K562 (cell line): Measurements from ENCODE around the gene KRT77. TPM values are rescaled to one million over a fixed set of nuclear protein-coding genes. Genes with fewer than 3 reads are reported as not detected.
A peak's percentile ranks its signal among the peaks of the same experiment; 100 is the strongest.

Experiments used
- BCL6 ChIP-seq: fragments of 250-450 bp; sonication (Bioruptor Pico); IDR thresholded peaks from 2 replicates; pipeline ENCODE4 v1.4.0; 2020
- DACH1 ChIP-seq: fragments of 450-650 bp; IDR thresholded peaks from 2 replicates; pipeline ENCODE4 v1.6.1; 2018; ENCODE audit not compliant: partially characterized antibody
- EP300 ChIP-seq: IDR thresholded peaks from 2 replicates; pipeline ENCODE4 v1.6.1; 2012; ENCODE audit warnings: low read length, improper control_type of control experiment
- ETV1 ChIP-seq: fragments of 450-650 bp; conservative IDR thresholded peaks from 2 replicates; pipeline ENCODE4 v1.6.1; 2016; ENCODE audit warnings: missing genetic modification characterization, control low read depth, low read depth, missing compliant biosample characterization
- FOXA1 ChIP-seq: fragments of 450-650 bp; IDR thresholded peaks from 2 replicates; pipeline ENCODE4 v1.6.1; 2016; ENCODE audit warnings: mild to moderate bottlenecking, borderline replicate concordance
- KAT7 ChIP-seq: sonication (generic); formaldehyde crosslinking; IDR thresholded peaks from 2 replicates; pipeline ENCODE4 v1.8.0; 2022; ENCODE audit warnings: missing genetic modification reagents, mild to moderate bottlenecking, borderline replicate concordance
- MAFK ChIP-seq: IDR thresholded peaks from 2 replicates; pipeline ENCODE4 v1.6.1; 2011; ENCODE audit warnings: low read length, improper control_type of control experiment
- MTA3 ChIP-seq: fragments of 450-650 bp; formaldehyde crosslinking; IDR thresholded peaks from 2 replicates; pipeline ENCODE4 v1.6.1; 2017; ENCODE audit warnings: mild to moderate bottlenecking, borderline replicate concordance
- NCOR1 ChIP-seq: fragments of 450-650 bp; IDR thresholded peaks from 2 replicates; pipeline ENCODE4 v1.6.1; 2016; ENCODE audit warnings: mild to moderate bottlenecking, moderate library complexity
- NFE2 ChIP-seq: IDR thresholded peaks from 2 replicates; pipeline ENCODE4 v1.6.1; 2014; ENCODE audit warnings: antibody characterized with exemption, low read depth
- PHB ChIP-seq: fragments of 250-450 bp; sonication (Bioruptor Pico); IDR thresholded peaks from 2 replicates; pipeline ENCODE4 v1.5.0; 2021
- SETDB1 ChIP-seq: IDR thresholded peaks from one replicate; pipeline ENCODE4 v1.6.1; 2012; ENCODE audit warnings: low read length, control low read depth, inconsistent platforms
- SMC3 ChIP-seq: conservative IDR thresholded peaks from 2 replicates; pipeline ENCODE4 v1.6.1; 2011; ENCODE audit warnings: low read depth, low read length, improper control_type of control experiment; ENCODE audit not compliant: insufficient read depth
- SNIP1 ChIP-seq: fragments of 450-650 bp; IDR thresholded peaks from 2 replicates; pipeline ENCODE4 v1.7.1; 2017; ENCODE audit warnings: low read depth, mild to moderate bottlenecking
- SRF ChIP-seq, 2 experiments: fragments of 250-450, 450-650 bp in 1 of 2; sonication (Bioruptor Pico) in 1 of 2; sonication (generic) in 1 of 2; formaldehyde crosslinking; IDR thresholded peaks; 2 replicates each; pipeline versions ENCODE4 v1.5.0 to v1.5.1; 2020 to 2022; ENCODE audit warnings: mild to moderate bottlenecking in 1 of 2, missing genetic modification reagents in 1 of 2
- STAT5B ChIP-seq: fragments of 250-450 bp; sonication (Bioruptor Pico); IDR thresholded peaks from 2 replicates; pipeline ENCODE4 v1.8.0; 2021; ENCODE audit warnings: mild to moderate bottlenecking, inconsistent platforms
- ZNF282 ChIP-seq: sonication (generic); formaldehyde crosslinking; IDR thresholded peaks from 2 replicates; pipeline ENCODE4 v1.8.1; 2023; ENCODE audit warnings: missing genetic modification reagents
- ZNF384 ChIP-seq: IDR thresholded peaks from 2 replicates; pipeline ENCODE4 v1.6.1; 2012; ENCODE audit warnings: low read depth, low read length, improper control_type of control experiment
- polyA plus RNA-seq, 8 experiments: library from polyadenylated mRNA; depleted of rRNA in 4 of 8; stranded (reverse) in 5 of 8; unstranded in 3 of 8; fragments of >200 nt; fragmentation: Nextera tagmentation in 2 of 8; fragmentation: Illumina TruSeq in 1 of 8; extraction: Ambion mirVana in 2 of 8; extraction: Trizol in 1 of 8; gene quantifications; 2 replicates each; pipeline versions ENCODE4 v1.2.1 to v1.2.3, GENCODE V29; 2011 to 2014; ENCODE audit warnings: inconsistent platforms in 1 of 8, missing spikeins in 1 of 8
- total RNA-seq, 7 experiments: library from RNA; depleted of rRNA in 6 of 7; stranded (reverse); fragments of >200 nt in 6 of 7; fragmentation: Illumina TruSeq in 2 of 7; extraction: Trizol in 2 of 7; gene quantifications; 2 replicates each; pipeline versions ENCODE4 v1.2.1 to v1.2.3, GENCODE V29; 2011 to 2021; ENCODE audit warnings: low replicate concordance in 1 of 7
- TF ChIP-seq, protein P1 (sequence below): sonication (generic); formaldehyde crosslinking; IDR thresholded peaks from 2 replicates; pipeline ENCODE4 v1.8.0; 2023; ENCODE audit warnings: mild to moderate bottlenecking, missing genetic modification reagents
- TF ChIP-seq, protein P2 (sequence below): sonication (generic); formaldehyde crosslinking; IDR thresholded peaks from 2 replicates; pipeline ENCODE4 v1.8.0; 2022; ENCODE audit warnings: mild to moderate bottlenecking, low read depth, missing genetic modification reagents
- TF ChIP-seq, protein P3 (sequence below): fragments of 450-650 bp; IDR thresholded peaks from 2 replicates; pipeline ENCODE4 v1.6.1; 2017; ENCODE audit warnings: mild to moderate bottlenecking, moderate library complexity
- TF ChIP-seq, protein P4 (sequence below): IDR thresholded peaks from 3 replicates; pipeline ENCODE4 v1.6.1; 2011; ENCODE audit warnings: borderline replicate concordance, mild to moderate bottlenecking; ENCODE audit not compliant: insufficient read length, insufficient read depth
- TF ChIP-seq, protein P5 (sequence below): fragments of 250-450 bp; sonication (Bioruptor Pico); IDR thresholded peaks from 2 replicates; pipeline ENCODE4 v1.4.0; 2020; ENCODE audit warnings: mild to moderate bottlenecking, moderate library complexity

The KRT77 gene
- total and polyA plus RNA-seq, 9 of the 15 experiments (the other 6 are each of a cell fraction or from before 2014, with no cell fraction given), result not detected

DNA sequence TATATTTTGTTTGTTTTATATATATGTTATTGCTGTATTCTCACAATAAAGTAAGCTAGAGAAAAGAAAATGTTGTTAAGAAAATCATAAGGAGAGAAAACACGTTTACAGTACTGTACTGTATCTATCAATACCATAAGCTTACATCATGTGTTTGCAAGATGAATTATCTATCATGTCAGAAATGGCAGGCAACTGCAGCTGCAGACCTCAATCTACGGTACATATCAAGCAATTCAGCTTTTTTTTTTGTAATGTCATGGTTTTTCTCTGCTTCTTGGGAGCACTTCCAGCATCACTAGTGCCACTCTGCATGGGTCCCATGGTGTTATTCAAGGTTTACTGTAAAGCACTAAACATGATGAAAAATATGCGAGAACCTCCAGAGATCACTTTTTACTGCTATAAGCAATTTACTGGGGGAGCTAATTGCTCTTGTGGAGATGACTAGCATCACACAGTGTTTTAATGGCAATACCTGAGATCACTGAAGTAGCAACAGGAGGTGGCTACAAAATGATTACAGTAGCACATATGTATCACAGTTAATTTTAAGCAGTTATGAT lies 42.3 kb downstream of the KRT77 start (continued):
- TF ChIP-seq, protein P1, sequence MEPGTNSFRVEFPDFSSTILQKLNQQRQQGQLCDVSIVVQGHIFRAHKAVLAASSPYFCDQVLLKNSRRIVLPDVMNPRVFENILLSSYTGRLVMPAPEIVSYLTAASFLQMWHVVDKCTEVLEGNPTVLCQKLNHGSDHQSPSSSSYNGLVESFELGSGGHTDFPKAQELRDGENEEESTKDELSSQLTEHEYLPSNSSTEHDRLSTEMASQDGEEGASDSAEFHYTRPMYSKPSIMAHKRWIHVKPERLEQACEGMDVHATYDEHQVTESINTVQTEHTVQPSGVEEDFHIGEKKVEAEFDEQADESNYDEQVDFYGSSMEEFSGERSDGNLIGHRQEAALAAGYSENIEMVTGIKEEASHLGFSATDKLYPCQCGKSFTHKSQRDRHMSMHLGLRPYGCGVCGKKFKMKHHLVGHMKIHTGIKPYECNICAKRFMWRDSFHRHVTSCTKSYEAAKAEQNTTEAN (CRISPR knock-in tag), result no peak
- no peak for TF ChIP-seq STAT5B (CRISPR knock-in tag)
- no peak for TF ChIP-seq SNIP1
- TF ChIP-seq NFE2, result 0 out of 2 replicates have a peak, but pooled peaks have one; percentile 22
- TF ChIP-seq MAFK, result peak; percentile 7; the same call in 1 of the 2 replicates
- no peak for TF ChIP-seq SMC3
- no peak for TF ChIP-seq SRF (CRISPR knock-in tag; IDR thresholded peaks at IDR 0.05)
- peak; percentile 8; the same call in 1 of the 2 replicates for TF ChIP-seq EP300
- TF ChIP-seq, protein P2, sequence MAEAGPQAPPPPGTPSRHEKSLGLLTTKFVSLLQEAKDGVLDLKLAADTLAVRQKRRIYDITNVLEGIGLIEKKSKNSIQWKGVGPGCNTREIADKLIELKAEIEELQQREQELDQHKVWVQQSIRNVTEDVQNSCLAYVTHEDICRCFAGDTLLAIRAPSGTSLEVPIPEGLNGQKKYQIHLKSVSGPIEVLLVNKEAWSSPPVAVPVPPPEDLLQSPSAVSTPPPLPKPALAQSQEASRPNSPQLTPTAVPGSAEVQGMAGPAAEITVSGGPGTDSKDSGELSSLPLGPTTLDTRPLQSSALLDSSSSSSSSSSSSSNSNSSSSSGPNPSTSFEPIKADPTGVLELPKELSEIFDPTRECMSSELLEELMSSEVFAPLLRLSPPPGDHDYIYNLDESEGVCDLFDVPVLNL (CRISPR knock-in tag), result no peak
- TF ChIP-seq FOXA1, result no peak
- TF ChIP-seq DACH1, result no peak
- no peak for TF ChIP-seq ZNF282 (CRISPR knock-in tag)
- no peak for TF ChIP-seq MTA3
- TF ChIP-seq, protein P3, sequence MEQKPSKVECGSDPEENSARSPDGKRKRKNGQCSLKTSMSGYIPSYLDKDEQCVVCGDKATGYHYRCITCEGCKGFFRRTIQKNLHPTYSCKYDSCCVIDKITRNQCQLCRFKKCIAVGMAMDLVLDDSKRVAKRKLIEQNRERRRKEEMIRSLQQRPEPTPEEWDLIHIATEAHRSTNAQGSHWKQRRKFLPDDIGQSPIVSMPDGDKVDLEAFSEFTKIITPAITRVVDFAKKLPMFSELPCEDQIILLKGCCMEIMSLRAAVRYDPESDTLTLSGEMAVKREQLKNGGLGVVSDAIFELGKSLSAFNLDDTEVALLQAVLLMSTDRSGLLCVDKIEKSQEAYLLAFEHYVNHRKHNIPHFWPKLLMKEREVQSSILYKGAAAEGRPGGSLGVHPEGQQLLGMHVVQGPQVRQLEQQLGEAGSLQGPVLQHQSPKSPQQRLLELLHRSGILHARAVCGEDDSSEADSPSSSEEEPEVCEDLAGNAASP, result no peak
- TF ChIP-seq PHB (CRISPR knock-in tag), result no peak
- 0 out of 2 replicates have a peak, but pooled peaks have one; percentile 9 for TF ChIP-seq ZNF384
- no peak for TF ChIP-seq SETDB1
- peak; percentile 41 for TF ChIP-seq NCOR1
- TF ChIP-seq, protein P4, sequence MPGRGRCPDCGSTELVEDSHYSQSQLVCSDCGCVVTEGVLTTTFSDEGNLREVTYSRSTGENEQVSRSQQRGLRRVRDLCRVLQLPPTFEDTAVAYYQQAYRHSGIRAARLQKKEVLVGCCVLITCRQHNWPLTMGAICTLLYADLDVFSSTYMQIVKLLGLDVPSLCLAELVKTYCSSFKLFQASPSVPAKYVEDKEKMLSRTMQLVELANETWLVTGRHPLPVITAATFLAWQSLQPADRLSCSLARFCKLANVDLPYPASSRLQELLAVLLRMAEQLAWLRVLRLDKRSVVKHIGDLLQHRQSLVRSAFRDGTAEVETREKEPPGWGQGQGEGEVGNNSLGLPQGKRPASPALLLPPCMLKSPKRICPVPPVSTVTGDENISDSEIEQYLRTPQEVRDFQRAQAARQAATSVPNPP, result no peak
- TF ChIP-seq, protein P5, sequence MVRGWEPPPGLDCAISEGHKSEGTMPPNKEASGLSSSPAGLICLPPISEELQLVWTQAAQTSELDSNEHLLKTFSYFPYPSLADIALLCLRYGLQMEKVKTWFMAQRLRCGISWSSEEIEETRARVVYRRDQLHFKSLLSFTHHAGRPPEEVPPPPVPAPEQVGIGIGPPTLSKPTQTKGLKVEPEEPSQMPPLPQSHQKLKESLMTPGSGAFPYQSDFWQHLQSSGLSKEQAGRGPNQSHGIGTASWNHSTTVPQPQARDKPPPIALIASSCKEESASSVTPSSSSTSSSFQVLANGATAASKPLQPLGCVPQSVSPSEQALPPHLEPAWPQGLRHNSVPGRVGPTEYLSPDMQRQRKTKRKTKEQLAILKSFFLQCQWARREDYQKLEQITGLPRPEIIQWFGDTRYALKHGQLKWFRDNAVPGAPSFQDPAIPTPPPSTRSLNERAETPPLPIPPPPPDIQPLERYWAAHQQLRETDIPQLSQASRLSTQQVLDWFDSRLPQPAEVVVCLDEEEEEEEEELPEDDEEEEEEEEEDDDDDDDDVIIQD (CRISPR knock-in tag), result no peak
- no peak for TF ChIP-seq ETV1
- no peak for TF ChIP-seq KAT7
- TF ChIP-seq BCL6 (CRISPR knock-in tag), result no peak
